K562 (cell line): ENCODE measurements around the gene SNRNP200. TPM values are rescaled to one million over a fixed set of nuclear protein-coding genes. Genes with fewer than 3 reads are reported as not detected.

ENCODE experiments used
- ATAC-seq: fragments of 200-7000 bp; cut with Tn5 transposase; 3 replicates; pipeline ENCODE4 v1.9.1; 2020; ENCODE audit warnings: moderate library complexity
- BruUV-seq: library from RNA; stranded (reverse); fragments of 400-500 nt; replicated peaks from 2 replicates; lab custom pipeline; 2021; lab: Mats Ljungman, UMichigan
- CTCF ChIA-PET: fragments of 300-600 bp; formaldehyde crosslinking; extraction: SDS; loops from one replicate; lab custom pipeline; 2021; ENCODE audit warnings: low intra/inter-chr PET ratio; lab: Yijun Ruan, JAX
- POLR2A ChIA-PET: fragments of 300-600, 350-650 bp; sonication (Branson Sonifier 250); formaldehyde crosslinking; extraction: SDS; loops from one replicate; lab custom pipeline; 2021; ENCODE audit warnings: antibody characterized with exemption, inconsistent platforms; lab: Yijun Ruan, JAX
- DNase-seq, 4 experiments: peaks; one replicate each; pipeline versions ENCODE4 v3.0.0 to v3.0.0-alpha.2; 2011 to 2018; ENCODE audit warnings: low spot score in 3 of 4, mixed read lengths in 3 of 4; ENCODE audit errors: extremely low read depth in 1 of 4
- FAIRE-seq: peaks from 2 replicates; lab custom pipeline; 2011; peaks lifted over from hg19 to GRCh38; lab: Jason Lieb, UNC
- H2AFZ ChIP-seq: 2 replicates; pipeline ENCODE4 v1.6.0; 2011; ENCODE audit warnings: low read depth, low read length, control low read depth, inconsistent platforms
- H3K27ac ChIP-seq: fragments of 200-600 bp; 3 replicates; pipeline ENCODE4 v1.8.0; 2011; ENCODE audit warnings: low read depth, mild to moderate bottlenecking, control low read depth, inconsistent platforms, low read length, moderate library complexity, mixed read lengths; ENCODE audit errors: extremely low read depth
- H3K27me3 ChIP-seq, 2 experiments: fragments of 300-600 bp in 1 of 2; 2 replicates in 1 of 2; 3 replicates in 1 of 2; pipeline versions ENCODE4 v1.6.0 to v1.8.0; 2011; ENCODE audit warnings: inconsistent platforms in 2 of 2, low read length in 2 of 2, mild to moderate bottlenecking in 1 of 2, mixed read lengths in 1 of 2, moderate library complexity in 1 of 2; ENCODE audit not compliant: control insufficient read depth in 2 of 2, insufficient read depth in 2 of 2
- H3K36me3 ChIP-seq: fragments of 300-600 bp; 3 replicates; pipeline ENCODE4 v1.8.0; 2011; ENCODE audit warnings: mild to moderate bottlenecking, low read length, inconsistent platforms; ENCODE audit not compliant: control insufficient read depth, insufficient read depth
- H3K4me1 ChIP-seq, 2 experiments: fragments of 200-600 bp in 1 of 2; replicated peaks in 1 of 2; 2 replicates in 1 of 2; 3 replicates in 1 of 2; pipeline versions ENCODE4 v1.5.1 to v1.8.0; 2011; ENCODE audit warnings: inconsistent platforms in 2 of 2, low read length in 2 of 2, mild to moderate bottlenecking in 1 of 2, mixed read lengths in 1 of 2, moderate library complexity in 1 of 2; ENCODE audit not compliant: control insufficient read depth in 2 of 2, insufficient read depth in 2 of 2
- H3K4me2 ChIP-seq: 2 replicates; pipeline ENCODE4 v1.6.1; 2011; ENCODE audit warnings: low read length, control low read depth, inconsistent platforms, mixed read lengths; ENCODE audit not compliant: insufficient read depth
- H3K4me3 ChIP-seq: fragments of 200-600 bp; sonication (generic), shearing (Covaris generic); 2 replicates; pipeline ENCODE4 v1.5.1; 2016; ENCODE audit warnings: control low read depth, inconsistent platforms
- H3K79me2 ChIP-seq: fragments of 200-600 bp; 3 replicates; pipeline ENCODE4 v1.8.0; 2011; ENCODE audit warnings: low read length, inconsistent platforms; ENCODE audit not compliant: control insufficient read depth, insufficient read depth
- H3K9ac ChIP-seq, 2 experiments: 2 replicates each; pipeline versions ENCODE4 v1.6.0 to v1.6.1; 2011; ENCODE audit warnings: low read depth in 2 of 2, low read length in 2 of 2, control low read depth in 1 of 2, inconsistent platforms in 1 of 2, mild to moderate bottlenecking in 1 of 2, mixed read lengths in 1 of 2; ENCODE audit not compliant: insufficient read depth in 1 of 2
- H3K9me1 ChIP-seq: one replicate; pipeline ENCODE4 v1.6.0; 2011; ENCODE audit warnings: inconsistent platforms, mild to moderate bottlenecking, low read length, moderate library complexity; ENCODE audit not compliant: control insufficient read depth, insufficient read depth
- H3K9me3 ChIP-seq: replicated peaks from 2 replicates; pipeline ENCODE4 v1.5.1; 2011; ENCODE audit warnings: low read depth, low read length, inconsistent platforms; ENCODE audit not compliant: control insufficient read depth, insufficient read depth
- H4K20me1 ChIP-seq: replicated peaks from 2 replicates; pipeline ENCODE4 v1.6.1; 2011; ENCODE audit warnings: low read length, inconsistent platforms, mixed read lengths; ENCODE audit not compliant: control insufficient read depth, insufficient read depth
- BRCA1 ChIP-seq, 2 experiments: fragments of 450-650 bp in 1 of 2; sonication (generic) in 1 of 2; formaldehyde crosslinking in 1 of 2; IDR thresholded peaks; 2 replicates each; pipeline versions ENCODE4 v1.5.0 to v1.6.1; 2017 to 2020; ENCODE audit warnings: mild to moderate bottlenecking in 1 of 2, missing genetic modification reagents in 1 of 2
- BRD9 ChIP-seq: fragments of 450-650 bp; IDR thresholded peaks from 2 replicates; pipeline ENCODE4 v1.6.1; 2018; ENCODE audit warnings: low read depth; ENCODE audit not compliant: partially characterized antibody
- CBFB ChIP-seq: sonication (generic); formaldehyde crosslinking; IDR thresholded peaks from 2 replicates; pipeline ENCODE4 v1.4.0; 2020; ENCODE audit warnings: mild to moderate bottlenecking, missing genetic modification reagents
- JUND ChIP-seq, 2 experiments: IDR thresholded peaks; 2 replicates in 1 of 2; 3 replicates in 1 of 2; pipeline ENCODE4 v1.6.1; 2011; ENCODE audit warnings: borderline replicate concordance in 2 of 2, low read depth in 2 of 2, low read length in 2 of 2, improper control_type of control experiment in 1 of 2, missing biosample characterization in 1 of 2, missing genetic modification characterization in 1 of 2, missing genetic modification reagents in 1 of 2
- MECOM ChIP-seq: fragments of 250-450 bp; sonication (Bioruptor Pico); IDR thresholded peaks from 2 replicates; pipeline ENCODE4 v1.8.0; 2022; ENCODE audit warnings: inconsistent platforms
- NFRKB ChIP-seq: fragments of 450-650 bp; IDR thresholded peaks from 2 replicates; pipeline ENCODE4 v1.6.1; 2016; ENCODE audit warnings: low read depth
- NFYB ChIP-seq: IDR thresholded peaks from 2 replicates; pipeline ENCODE4 v1.6.1; 2011; ENCODE audit warnings: mild to moderate bottlenecking, moderate library complexity; ENCODE audit not compliant: insufficient read length; ENCODE audit errors: extremely low read depth
- PHF21A ChIP-seq: fragments of 450-650 bp; IDR thresholded peaks from 2 replicates; pipeline ENCODE4 v1.6.1; 2017; ENCODE audit warnings: low read depth, borderline replicate concordance
- PTRF ChIP-seq: fragments of 450-650 bp; IDR thresholded peaks from 2 replicates; pipeline ENCODE4 v1.6.1; 2016; ENCODE audit warnings: mild to moderate bottlenecking, missing genetic modification characterization, missing compliant biosample characterization
- RAD21 ChIP-seq, 2 experiments: fragments of 250-450 bp in 1 of 2; fragments of 450-650 bp in 1 of 2; sonication (Bioruptor Pico) in 1 of 2; formaldehyde crosslinking in 1 of 2; IDR thresholded peaks in 1 of 2; conservative IDR thresholded peaks in 1 of 2; 2 replicates each; pipeline versions ENCODE4 v1.4.0 to v1.8.0; 2020 to 2022; ENCODE audit warnings: mild to moderate bottlenecking in 2 of 2, moderate library complexity in 1 of 2
- SNRNP70 ChIP-seq: fragments of 200-400 bp; formaldehyde crosslinking; optimal IDR thresholded peaks from 2 replicates; pipeline ENCODE3; 2017; ENCODE audit warnings: low read depth, low read length
- STAG1 ChIP-seq: sonication (generic); formaldehyde crosslinking; IDR thresholded peaks from 2 replicates; pipeline ENCODE4 v1.5.0; 2020; ENCODE audit warnings: missing genetic modification reagents, borderline replicate concordance
- TOE1 ChIP-seq, 2 experiments: fragments of 450-650 bp in 1 of 2; sonication (generic) in 1 of 2; formaldehyde crosslinking in 1 of 2; IDR thresholded peaks; 2 replicates each; pipeline versions ENCODE4 v1.7.1 to v1.8.0; 2016 to 2022; ENCODE audit warnings: borderline replicate concordance in 2 of 2, mild to moderate bottlenecking in 2 of 2, antibody characterized with exemption in 1 of 2, inconsistent platforms in 1 of 2, low read depth in 1 of 2, missing genetic modification reagents in 1 of 2, moderate library complexity in 1 of 2
- TRIM28 ChIP-seq: fragments of 450-650 bp; IDR thresholded peaks from 2 replicates; pipeline ENCODE4 v1.6.1; 2017
- ZNF174 ChIP-seq: fragments of 250-450 bp; sonication (Bioruptor Pico); IDR thresholded peaks from 2 replicates; pipeline ENCODE4 v1.4.0; 2020; ENCODE audit warnings: mild to moderate bottlenecking
- ZNF79 ChIP-seq: fragments of 250-450 bp; sonication (Bioruptor Pico); IDR thresholded peaks from 2 replicates; pipeline ENCODE4 v1.4.0; 2020; ENCODE audit warnings: low read depth, mild to moderate bottlenecking, moderate library complexity
- WGBS: fragments of 100-300 bp; shearing (Covaris generic); methylation state at CpG from one replicate; pipeline ENCODE4 v1.1.6; 2016; ENCODE audit warnings: low coverage, mixed read lengths; ENCODE audit not compliant: insufficient coverage; ENCODE audit errors: missing lambda C conversion rate; 5-methylcytosine and 5-hydroxymethylcytosine counted together
- in situ Hi-C: fragments of 300-500 bp; cut with MboI; formaldehyde crosslinking; loops from 4 replicates; pipeline ENCODE4 v1.15.0; 2018; ENCODE audit warnings: inconsistent platforms, mixed read lengths
- intact Hi-C: fragments of 100-400 bp; cut with micrococcal nuclease; formaldehyde crosslinking; loops from 2 replicates; pipeline ENCODE4 v1.14.2; 2022
- polyA plus RNA-seq, 8 experiments: library from polyadenylated mRNA; depleted of rRNA in 4 of 8; stranded (reverse) in 5 of 8; unstranded in 3 of 8; fragments of >200 nt; fragmentation: Nextera tagmentation in 2 of 8; fragmentation: Illumina TruSeq in 1 of 8; extraction: Ambion mirVana in 2 of 8; extraction: Trizol in 1 of 8; gene quantifications; 2 replicates each; pipeline versions ENCODE4 v1.2.1 to v1.2.3, GENCODE V29; 2011 to 2014; ENCODE audit warnings: inconsistent platforms in 1 of 8, missing spikeins in 1 of 8
- total RNA-seq, 7 experiments: library from RNA; depleted of rRNA in 6 of 7; stranded (reverse); fragments of >200 nt in 6 of 7; fragmentation: Illumina TruSeq in 2 of 7; extraction: Trizol in 2 of 7; gene quantifications; 2 replicates each; pipeline versions ENCODE4 v1.2.1 to v1.2.3, GENCODE V29; 2011 to 2021; ENCODE audit warnings: low replicate concordance in 1 of 7
- TF ChIP-seq, protein P1 (sequence below): fragments of 250-450 bp; sonication (Bioruptor Pico); IDR thresholded peaks from 2 replicates; pipeline ENCODE4 v1.8.0; 2021; ENCODE audit warnings: borderline replicate concordance, mild to moderate bottlenecking, moderate library complexity; ENCODE audit not compliant: poor library complexity, severe bottlenecking
- TF ChIP-seq, protein P2 (sequence below): sonication (generic); formaldehyde crosslinking; IDR thresholded peaks from 2 replicates; pipeline ENCODE4 v1.8.1; 2023; ENCODE audit warnings: mild to moderate bottlenecking, missing genetic modification reagents
- TF ChIP-seq, protein P3 (sequence below): fragments of 250-450 bp; sonication (Bioruptor Pico); IDR thresholded peaks from 2 replicates; pipeline ENCODE4 v1.9.0; 2021; ENCODE audit warnings: mild to moderate bottlenecking

SNRNP200 gene
- total and polyA plus RNA-seq, 9 of the 15 experiments (the other 6 are each of a cell fraction or from before 2014, with no cell fraction given) = 76.1 to 231 (median 155) TPM

DNA sequence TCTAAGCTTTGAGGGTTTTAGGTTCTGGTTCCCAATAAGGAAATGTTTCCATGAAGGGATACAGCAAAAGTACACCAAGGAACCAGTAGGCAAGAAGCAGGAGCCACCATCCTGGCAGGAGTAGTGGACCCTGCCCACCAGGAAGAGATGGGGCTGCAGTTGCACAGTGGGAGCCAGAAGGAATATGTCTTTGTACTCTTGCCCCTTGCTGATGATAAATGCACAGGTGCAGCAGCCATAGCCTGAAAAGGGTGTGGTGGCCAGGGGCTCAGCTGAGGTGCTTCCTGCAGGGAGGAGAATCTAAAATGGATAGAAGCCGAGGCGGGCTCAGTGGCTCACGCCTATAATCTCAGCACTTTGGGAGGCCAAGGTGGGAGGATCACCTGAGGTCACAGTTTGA lies 67.1 kb downstream of the SNRNP200 start:
- Histone ChIP-seq H4K20me1 (no peaks in the 10 kb centered on the region), H3K9me3 (no peaks in the 10 kb centered on the region), H3K27me3 (no peaks in the 10 kb centered on the region), H3K4me3 (no peak overlapping the region), H3K27ac (no peak overlapping the region), H3K79me2 (no peaks in the 10 kb centered on the region), H3K9me1 (peaks cover 3% of the 10 kb centered on the region), H2AFZ (no peak overlapping the region), H3K4me1 (no peaks in the 10 kb centered on the region), H3K9ac (no peak overlapping the region), H3K4me2 (no peak overlapping the region), H3K36me3 (no peaks in the 10 kb centered on the region; the same call in 2 of the 3 replicates)
- ChIA-PET CTCF (no interaction called here), POLR2A (interaction anchor here (1.5 to 3.5 kb wide), 2 partner anchors 8 to 11 kb away, joined by 5 to 14 read pairs; no protein-coding TSS in a partner anchor)
- no peak for ATAC-seq
- intact Hi-C loops (no loop called here), in situ Hi-C loops (no loop called here)
- no peak for DNase-seq
- 85% methylated on average over 3 of the region's 3 CpGs for WGBS
- TF ChIP-seq TRIM28 (no peak), BRD9 (no peak), PHF21A (no peak), PTRF (tag) (no peak), SNRNP70 (no peak), BRCA1 (IDR thresholded peaks at IDR 0.05) (no peak), BRCA1 (CRISPR knock-in tag; IDR thresholded peaks at IDR 0.05) (no peak), ZNF79 (CRISPR knock-in tag) (no peak), ZNF174 (CRISPR knock-in tag) (no peak), TOE1 (IDR thresholded peaks at IDR 0.05; ENCODE audit: borderline replicate concordance) (no peak), TOE1 (CRISPR knock-in tag; IDR thresholded peaks at IDR 0.05; ENCODE audit: borderline replicate concordance, low read depth) (no peak), RAD21 (CRISPR knock-in tag; conservative IDR thresholded peaks at IDR 0.05 in 1 of 2, IDR thresholded peaks at IDR 0.05 in 1 of 2) (no peak), NFYB (no peak), MECOM (CRISPR knock-in tag) (no peak), JUND (IDR thresholded peaks at IDR 0.05; ENCODE audit: borderline replicate concordance, low read depth, low read length) (no peak), JUND (tag; IDR thresholded peaks at IDR 0.05; ENCODE audit: borderline replicate concordance, low read depth, low read length) (no peak), STAG1 (CRISPR knock-in tag) (no peak), NFRKB (no peak), CBFB (CRISPR knock-in tag) (no peak)
- TF ChIP-seq, protein P1, sequence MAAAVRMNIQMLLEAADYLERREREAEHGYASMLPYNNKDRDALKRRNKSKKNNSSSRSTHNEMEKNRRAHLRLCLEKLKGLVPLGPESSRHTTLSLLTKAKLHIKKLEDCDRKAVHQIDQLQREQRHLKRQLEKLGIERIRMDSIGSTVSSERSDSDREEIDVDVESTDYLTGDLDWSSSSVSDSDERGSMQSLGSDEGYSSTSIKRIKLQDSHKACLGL = no peak
- TF ChIP-seq, protein P2, sequence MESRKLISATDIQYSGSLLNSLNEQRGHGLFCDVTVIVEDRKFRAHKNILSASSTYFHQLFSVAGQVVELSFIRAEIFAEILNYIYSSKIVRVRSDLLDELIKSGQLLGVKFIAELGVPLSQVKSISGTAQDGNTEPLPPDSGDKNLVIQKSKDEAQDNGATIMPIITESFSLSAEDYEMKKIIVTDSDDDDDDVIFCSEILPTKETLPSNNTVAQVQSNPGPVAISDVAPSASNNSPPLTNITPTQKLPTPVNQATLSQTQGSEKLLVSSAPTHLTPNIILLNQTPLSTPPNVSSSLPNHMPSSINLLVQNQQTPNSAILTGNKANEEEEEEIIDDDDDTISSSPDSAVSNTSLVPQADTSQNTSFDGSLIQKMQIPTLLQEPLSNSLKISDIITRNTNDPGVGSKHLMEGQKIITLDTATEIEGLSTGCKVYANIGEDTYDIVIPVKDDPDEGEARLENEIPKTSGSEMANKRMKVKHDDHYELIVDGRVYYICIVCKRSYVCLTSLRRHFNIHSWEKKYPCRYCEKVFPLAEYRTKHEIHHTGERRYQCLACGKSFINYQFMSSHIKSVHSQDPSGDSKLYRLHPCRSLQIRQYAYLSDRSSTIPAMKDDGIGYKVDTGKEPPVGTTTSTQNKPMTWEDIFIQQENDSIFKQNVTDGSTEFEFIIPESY (CRISPR knock-in tag) = no peak
- TF ChIP-seq, protein P3, sequence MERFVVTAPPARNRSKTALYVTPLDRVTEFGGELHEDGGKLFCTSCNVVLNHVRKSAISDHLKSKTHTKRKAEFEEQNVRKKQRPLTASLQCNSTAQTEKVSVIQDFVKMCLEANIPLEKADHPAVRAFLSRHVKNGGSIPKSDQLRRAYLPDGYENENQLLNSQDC (CRISPR knock-in tag) = no peak
- BruUV-seq = no TSS peak
- no peak for FAIRE-seq
